HG03457 (cell line): Measurements from ENCODE around the gene ETFB.

Source experiments
- ATAC-seq: cut with Tn5 transposase; IDR thresholded peaks from one replicate; pipeline ENCODE4 v1.9.1; 2021; ENCODE audit warnings: moderate number of reproducible peaks; ENCODE audit not compliant: unreplicated experiment

The ETFB gene

GRCh38 chr19:51297406-51297805 is 68.8 kb downstream of the ETFB start:
- ATAC-seq = no peak

- ATAC-seq = no peak
Measured at GRCh38 chr19:51296336-51297093, 69.7 kb downstream of the ETFB start.

GRCh38 chr19:51295382-51296126 is 70.6 kb downstream of the ETFB start:
- ATAC-seq = no peak
